ENCODE data around the gene TMEM238.
"Not testable (repeated sequence)": the region's sequence is repeated elsewhere in the genome, so short reads cannot be mapped to it uniquely, and the experiment has no call there.

TMEM238 gene

DNA sequence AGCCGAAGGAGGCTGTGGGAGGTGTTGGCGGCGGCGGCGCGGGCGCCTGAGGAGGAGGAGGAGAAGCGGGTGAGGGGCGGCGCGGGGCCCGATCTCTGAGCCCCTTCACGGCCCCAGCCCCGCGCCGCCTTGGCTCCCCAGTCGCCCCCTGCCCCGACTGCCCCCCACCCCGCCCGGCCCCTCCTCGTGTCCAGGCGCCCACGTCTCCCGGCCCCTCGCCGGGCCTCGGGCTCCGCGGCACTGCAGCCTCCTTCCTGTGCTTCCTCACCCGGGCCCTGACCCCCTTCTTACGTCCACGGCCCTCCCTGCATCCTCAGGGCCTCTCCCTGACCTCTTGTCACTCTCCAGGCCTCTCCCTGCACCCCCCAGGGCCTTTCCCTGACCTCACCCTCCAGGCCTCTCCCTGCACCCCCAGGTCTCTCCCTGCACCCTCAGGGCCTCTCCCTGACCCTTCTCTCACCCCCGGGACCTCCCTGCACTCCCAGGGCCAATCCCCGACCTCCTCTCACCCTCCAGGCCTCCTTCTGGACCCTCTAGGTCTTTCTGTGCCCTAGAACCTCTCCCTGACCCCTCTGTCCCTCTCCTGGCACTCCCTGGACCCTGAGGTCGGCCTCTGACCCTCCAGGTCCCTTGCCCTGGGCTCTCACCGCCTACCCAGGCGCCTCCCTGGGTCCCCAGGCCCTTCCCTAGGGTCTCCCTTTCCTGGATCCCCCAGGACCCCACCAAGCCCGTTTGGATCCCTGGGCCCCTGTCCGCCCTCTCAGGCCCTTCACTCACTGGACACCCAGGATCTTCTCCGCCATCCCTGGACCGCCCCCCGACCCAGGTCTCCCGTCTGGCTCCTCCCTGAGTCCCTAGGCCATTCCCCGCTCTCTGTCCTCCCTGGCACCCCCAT is 44.0 kb downstream of the TMEM238 start:
- H3K9me3 ChIP-seq (ENCODE audit: control insufficient read depth, insufficient read depth, low read length): no peaks in the 10 kb centered on the region
- H3K36me3 ChIP-seq (ENCODE audit: control insufficient read depth, insufficient read depth, low read length): peaks cover 31% of the 10 kb centered on the region
- no peaks in the 10 kb centered on the region for H3K27me3 ChIP-seq (ENCODE audit: control insufficient read depth, insufficient read depth, low read length)
- peak overlapping the region; percentile 90 for H3K9ac ChIP-seq (ENCODE audit: low read depth, low read length)
- H3K4me3 ChIP-seq (ENCODE audit: low read depth, low read length): peak overlapping the region; percentile 94
- peaks cover 8% of the 10 kb centered on the region for H3K4me1 ChIP-seq (ENCODE audit: control insufficient read depth, insufficient read depth, low read length)

- H3K4me1 ChIP-seq (ENCODE audit: control insufficient read depth, insufficient read depth, low read length): peaks cover 8% of the 10 kb centered on the region
- H3K27me3 ChIP-seq (ENCODE audit: control insufficient read depth, insufficient read depth, low read length): no peaks in the 10 kb centered on the region
- no peaks in the 10 kb centered on the region for H3K9me3 ChIP-seq (ENCODE audit: control insufficient read depth, insufficient read depth, low read length)
- H3K36me3 ChIP-seq (ENCODE audit: control insufficient read depth, insufficient read depth, low read length): peaks cover 23% of the 10 kb centered on the region
- peak within 1 kb of the TSS; percentile 90 for H3K9ac ChIP-seq (ENCODE audit: low read depth, low read length)
- H3K4me3 ChIP-seq (ENCODE audit: low read depth, low read length): peak within 1 kb of the TSS; percentile 94
Observed at GRCh38 chr19:55339105-55339888, 44.8 kb downstream of the TMEM238 start, which contains the start of gene KMT5C. TSS of gene KMT5C (plus strand) at chr19:55339876. CDS start at chr19:55341937, 2,061 bp downstream.

DNA sequence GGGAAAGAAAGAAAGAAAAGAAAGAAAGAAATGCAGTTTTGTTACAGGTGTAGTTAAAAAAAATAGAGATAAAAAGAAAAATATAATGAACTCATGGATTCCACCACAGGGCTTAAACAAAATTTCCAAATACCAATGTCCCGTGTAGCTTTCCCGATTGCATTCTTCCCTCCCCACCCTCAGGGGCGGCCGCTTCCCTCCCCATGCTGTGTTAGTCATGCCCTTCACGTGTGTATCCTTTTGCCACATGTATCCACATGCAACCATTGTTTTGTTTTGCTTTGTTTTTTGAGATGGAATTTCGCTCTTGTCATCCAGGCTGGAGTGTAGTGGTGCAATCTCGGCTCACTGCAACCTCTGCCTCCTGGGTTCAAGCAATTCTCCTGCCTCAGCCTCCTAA is 48.0 kb downstream of the TMEM238 start:
- Histone ChIP-seq H3K9me3 (ENCODE audit: control insufficient read depth, insufficient read depth, low read length) (no peaks in the 10 kb centered on the region), H3K4me3 (ENCODE audit: low read depth, low read length) (no peak overlapping the region), H3K36me3 (ENCODE audit: control insufficient read depth, insufficient read depth, low read length) (no peaks in the 10 kb centered on the region), H3K9ac (ENCODE audit: low read depth, low read length) (no peak overlapping the region), H3K4me1 (ENCODE audit: control insufficient read depth, insufficient read depth, low read length) (peaks cover 2% of the 10 kb centered on the region), H3K27me3 (ENCODE audit: control insufficient read depth, insufficient read depth, low read length) (no peaks in the 10 kb centered on the region)

DNA sequence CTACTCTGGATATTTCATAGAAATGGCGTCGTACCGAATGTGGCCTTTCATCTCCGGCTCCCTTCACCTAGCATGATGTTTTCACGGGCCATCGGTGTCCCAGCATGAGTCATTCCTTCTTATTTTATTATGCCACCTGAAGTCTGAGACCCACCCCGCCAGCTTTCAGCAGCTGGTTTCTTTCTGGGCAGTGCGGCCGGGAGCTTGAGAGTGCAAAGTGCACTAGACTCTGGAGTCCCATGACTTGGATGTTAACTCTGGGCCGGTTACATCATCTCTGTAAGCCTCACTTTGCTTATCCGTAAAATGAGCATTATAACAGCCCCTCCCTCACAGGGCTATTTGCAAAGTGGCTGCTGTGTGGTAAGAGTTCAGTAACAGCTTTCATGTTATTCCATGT is 50.2 kb downstream of the TMEM238 start:
- no peaks in the 10 kb centered on the region for H3K27me3 ChIP-seq (ENCODE audit: control insufficient read depth, insufficient read depth, low read length)
- H3K9me3 ChIP-seq (ENCODE audit: control insufficient read depth, insufficient read depth, low read length): no peaks in the 10 kb centered on the region
- H3K4me1 ChIP-seq (ENCODE audit: control insufficient read depth, insufficient read depth, low read length): peaks cover 2% of the 10 kb centered on the region
- no peaks in the 10 kb centered on the region for H3K36me3 ChIP-seq (ENCODE audit: control insufficient read depth, insufficient read depth, low read length)
- H3K4me3 ChIP-seq (ENCODE audit: low read depth, low read length): no peak overlapping the region
- no peak overlapping the region for H3K9ac ChIP-seq (ENCODE audit: low read depth, low read length)

DNA sequence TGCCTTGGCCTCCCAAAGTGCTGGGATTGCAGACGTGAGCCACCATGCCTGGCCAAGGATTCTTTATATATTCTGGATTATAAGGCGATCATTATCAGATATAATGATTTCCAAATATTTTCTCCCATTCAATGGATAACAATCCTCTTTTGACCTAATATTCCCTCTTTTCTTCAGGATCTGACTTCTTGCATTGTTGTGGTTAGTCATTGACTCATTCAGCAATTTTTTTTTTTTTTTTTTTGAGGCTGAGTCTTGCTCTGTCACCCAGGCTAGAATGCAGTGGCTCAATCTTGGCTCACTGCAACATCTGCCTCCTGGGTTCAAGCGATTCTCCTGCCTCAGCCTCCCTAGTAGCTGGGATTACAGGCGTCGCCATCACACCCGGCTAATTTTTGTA is 54.3 kb downstream of the TMEM238 start:
- not testable (repeated sequence) for H3K27me3 ChIP-seq (ENCODE audit: control insufficient read depth, insufficient read depth, low read length); H3K4me3 ChIP-seq (ENCODE audit: low read depth, low read length); H3K36me3 ChIP-seq (ENCODE audit: control insufficient read depth, insufficient read depth, low read length); H3K4me1 ChIP-seq (ENCODE audit: control insufficient read depth, insufficient read depth, low read length); H3K9ac ChIP-seq (ENCODE audit: low read depth, low read length); H3K9me3 ChIP-seq (ENCODE audit: control insufficient read depth, insufficient read depth, low read length)

Measured in iPS-15b (cell line).